HEK293 (cell line): Measurements from ENCODE around the gene DIPK1C.

Experiments
- CTCF ChIA-PET: fragments of 350-600 bp; formaldehyde crosslinking; extraction: SDS; loops from one replicate; lab custom pipeline; 2021; ENCODE audit warnings: antibody characterized with exemption; lab: Yijun Ruan, JAX
- POLR2A ChIA-PET: fragments of 300-600 bp; formaldehyde crosslinking; extraction: SDS; loops from one replicate; lab custom pipeline; 2020; ENCODE audit warnings: antibody characterized with exemption, inconsistent platforms; lab: Yijun Ruan, JAX
- H3K27ac ChIP-seq: fragments of 200-500 bp; sonication (Bioruptor generic); 2 replicates; pipeline ENCODE4 v1.5.1; 2014; ENCODE audit warnings: low read depth, low read length, control low read depth, inconsistent platforms; ENCODE audit errors: extremely low read depth
- H3K36me3 ChIP-seq, 2 experiments: fragments of 200-500 bp in 1 of 2; sonication (Bioruptor generic) in 1 of 2; 1 replicate in 1 of 2; 2 replicates in 1 of 2; pipeline ENCODE4 v1.5.1; 2014 to 2017; ENCODE audit warnings: inconsistent platforms in 2 of 2, low read length in 2 of 2; ENCODE audit not compliant: control insufficient read depth in 2 of 2, insufficient read depth in 1 of 2
- H3K4me1 ChIP-seq: fragments of 200-500 bp; sonication (Bioruptor generic); 2 replicates; pipeline ENCODE4 v1.5.1; 2014; ENCODE audit warnings: mild to moderate bottlenecking, low read length, inconsistent platforms; ENCODE audit not compliant: control insufficient read depth, insufficient read depth
- H3K4me3 ChIP-seq: 2 replicates; pipeline ENCODE4 v1.5.1; 2011; ENCODE audit warnings: low read depth, mild to moderate bottlenecking, control low read depth, low read length, moderate library complexity
- H3K9me3 ChIP-seq: fragments of 200-500 bp; sonication (Bioruptor generic); 2 replicates; pipeline ENCODE4 v1.5.1; 2014; ENCODE audit warnings: low read depth, low read length, inconsistent platforms; ENCODE audit not compliant: control insufficient read depth, insufficient read depth
- ATF2 ChIP-seq: fragments of 450-650 bp; formaldehyde crosslinking; IDR thresholded peaks from 2 replicates; pipeline ENCODE4 v1.5.1; 2016; ENCODE audit warnings: missing biosample characterization, missing genetic modification characterization, low read depth
- FEZF1 ChIP-seq: fragments of 450-650 bp; formaldehyde crosslinking; IDR thresholded peaks from 2 replicates; pipeline ENCODE4 v1.5.1; 2016; ENCODE audit warnings: missing biosample characterization, missing genetic modification characterization
- PBX3 ChIP-seq: sonication (generic); formaldehyde crosslinking; IDR thresholded peaks from 2 replicates; pipeline ENCODE4 v1.8.1; 2022; ENCODE audit warnings: mild to moderate bottlenecking, moderate library complexity, missing genetic modification reagents
- REST ChIP-seq: fragments of 450-650 bp; formaldehyde crosslinking; IDR thresholded peaks from 2 replicates; pipeline ENCODE4 v1.5.1; 2016; ENCODE audit warnings: missing biosample characterization, missing genetic modification characterization
- SALL2 ChIP-seq: fragments of 450-650 bp; formaldehyde crosslinking; IDR thresholded peaks from 2 replicates; pipeline ENCODE4 v1.5.0; 2017; ENCODE audit warnings: missing biosample characterization, mild to moderate bottlenecking, missing genetic modification characterization, borderline replicate concordance
- TCF7L2 ChIP-seq: IDR thresholded peaks from 2 replicates; pipeline ENCODE4 v1.6.1; 2011; ENCODE audit warnings: low read depth, mild to moderate bottlenecking, inconsistent platforms, low read length, moderate library complexity, borderline replicate concordance
- YY2 ChIP-seq: fragments of 450-650 bp; formaldehyde crosslinking; IDR thresholded peaks from 2 replicates; pipeline ENCODE4 v1.5.1; 2016; ENCODE audit warnings: missing biosample characterization, missing genetic modification characterization
- ZBTB48 ChIP-seq: fragments of 450-650 bp; formaldehyde crosslinking; IDR thresholded peaks from 2 replicates; pipeline ENCODE4 v1.5.1; 2016; ENCODE audit warnings: missing biosample characterization, missing genetic modification characterization
- ZNF10 ChIP-seq: fragments of 450-650 bp; formaldehyde crosslinking; IDR thresholded peaks from 2 replicates; pipeline ENCODE4 v1.5.1; 2017; ENCODE audit warnings: missing biosample characterization, missing genetic modification characterization
- ZNF133 ChIP-seq: fragments of 450-650 bp; formaldehyde crosslinking; IDR thresholded peaks from 2 replicates; pipeline ENCODE4 v1.5.1; 2016; ENCODE audit warnings: missing biosample characterization, missing genetic modification characterization
- ZNF146 ChIP-seq: fragments of 450-650 bp; formaldehyde crosslinking; IDR thresholded peaks from 2 replicates; pipeline ENCODE4 v1.5.1; 2016; ENCODE audit warnings: missing biosample characterization, missing genetic modification characterization
- ZNF184 ChIP-seq: fragments of 450-650 bp; IDR thresholded peaks from 2 replicates; pipeline ENCODE4 v1.5.1; 2018; ENCODE audit warnings: missing biosample characterization, mild to moderate bottlenecking, missing genetic modification characterization
- ZNF221 ChIP-seq: fragments of 450-650 bp; formaldehyde crosslinking; IDR thresholded peaks from 2 replicates; pipeline ENCODE4 v1.5.1; 2017; ENCODE audit warnings: missing biosample characterization, missing genetic modification characterization, borderline replicate concordance
- ZNF335 ChIP-seq: fragments of 450-650 bp; formaldehyde crosslinking; conservative IDR thresholded peaks from 2 replicates; pipeline ENCODE4 v1.5.1; 2016; ENCODE audit warnings: missing biosample characterization, missing genetic modification characterization
- ZNF341 ChIP-seq: fragments of 450-650 bp; formaldehyde crosslinking; IDR thresholded peaks from 2 replicates; pipeline ENCODE4; 2016; ENCODE audit warnings: low read depth, missing biosample characterization, missing genetic modification characterization
- ZNF404 ChIP-seq: fragments of 450-650 bp; formaldehyde crosslinking; IDR thresholded peaks from 2 replicates; pipeline ENCODE4 v1.5.1; 2017; ENCODE audit warnings: missing biosample characterization, missing genetic modification characterization
- ZNF501 ChIP-seq: fragments of 450-650 bp; formaldehyde crosslinking; IDR thresholded peaks from 2 replicates; pipeline ENCODE4 v1.5.1; 2016; ENCODE audit warnings: missing biosample characterization, missing genetic modification characterization
- ZNF518A ChIP-seq: fragments of 450-650 bp; formaldehyde crosslinking; conservative IDR thresholded peaks from 2 replicates; pipeline ENCODE4 v1.5.1; 2016; ENCODE audit warnings: low read depth, missing biosample characterization, missing genetic modification characterization
- ZNF521 ChIP-seq: fragments of 450-650 bp; formaldehyde crosslinking; IDR thresholded peaks from 2 replicates; pipeline ENCODE4 v1.5.1; 2017; ENCODE audit warnings: missing biosample characterization, mild to moderate bottlenecking, missing genetic modification characterization
- ZNF623 ChIP-seq: fragments of 450-650 bp; formaldehyde crosslinking; IDR thresholded peaks from 2 replicates; pipeline ENCODE4 v1.5.1; 2016; ENCODE audit warnings: missing biosample characterization, missing genetic modification characterization
- ZNF785 ChIP-seq: fragments of 450-650 bp; formaldehyde crosslinking; IDR thresholded peaks from 2 replicates; pipeline ENCODE4 v1.5.1; 2016; ENCODE audit warnings: missing biosample characterization, missing genetic modification characterization

The DIPK1C gene

DNA sequence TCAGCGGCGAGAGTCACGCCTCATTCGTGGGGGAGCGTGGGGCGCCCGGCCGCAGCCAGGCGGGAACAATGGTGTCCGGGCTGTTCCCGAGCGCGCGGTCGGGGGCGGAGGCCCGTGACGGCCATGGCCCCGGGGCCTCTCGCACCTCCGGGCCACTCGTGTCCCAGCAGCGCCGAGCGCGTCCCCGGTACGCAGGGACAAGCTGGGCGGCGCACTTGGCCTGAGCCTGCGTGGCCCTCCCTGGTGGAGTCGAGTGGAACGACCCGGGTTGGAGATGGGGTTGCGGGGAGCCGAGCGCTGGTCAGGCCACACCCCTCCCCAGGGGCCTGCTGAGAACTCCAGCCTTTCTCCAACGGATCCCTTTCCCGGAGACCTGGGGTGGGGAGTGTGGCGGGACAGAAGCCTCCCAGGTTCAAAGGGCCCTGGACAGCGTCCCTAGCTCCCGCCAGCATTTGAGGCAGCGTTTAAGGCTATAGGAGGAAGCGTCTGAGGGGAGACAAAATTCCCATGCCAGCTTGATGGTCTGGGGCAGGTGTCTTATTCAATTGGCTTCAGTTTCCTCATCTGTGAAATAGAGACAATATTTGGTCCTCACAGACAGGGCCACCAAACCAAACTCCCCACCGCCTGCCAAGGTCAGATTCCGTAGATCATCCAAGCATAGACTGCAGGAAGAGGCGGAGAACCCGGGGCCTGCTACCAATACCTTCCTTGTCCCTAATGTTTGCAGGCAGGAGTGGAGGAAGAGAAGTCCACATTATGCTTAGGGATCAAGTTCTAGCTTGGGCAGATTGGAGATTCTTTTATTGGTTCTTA is 39.6 kb upstream of the DIPK1C start (continued):
- TF ChIP-seq ZNF335 (tag by site-specific recombination), result peak; percentile 20
- no peak for TF ChIP-seq ZNF404 (tag by site-specific recombination)
- TF ChIP-seq REST (tag by site-specific recombination), result peak; percentile 47; the same call in 1 of the 2 replicates
- no peak for TF ChIP-seq ZNF518A (tag by site-specific recombination)
- TF ChIP-seq ZNF341, result peak; percentile 90
- peak; percentile 54; the same call in 1 of the 2 replicates for TF ChIP-seq PBX3
- peak; percentile 83 for TF ChIP-seq ZBTB48 (tag by site-specific recombination)
- TF ChIP-seq ZNF501, result no peak
- TF ChIP-seq, all 188 proteins: peak for 17

GRCh38 chr18:74495581-74496507 is 38.7 kb upstream of the DIPK1C start, which contains the start of gene CNDP2:
Gene CNDP2, plus strand, starts transcription at chr18:74496363. Its CDS starts 3,611 bp downstream, at chr18:74499974.
- H3K36me3 ChIP-seq, result peaks cover under 1 to 6% of the 10 kb centered on the region in 2 experiments; a peak in 2 of 3 replicates
- H3K4me1 ChIP-seq, result 0 out of 2 replicates have a peak, but pooled peaks cover 3% of the 10 kb centered on the region
- peak within 1 kb of the TSS; percentile 74; the same call in 1 of the 2 replicates for H3K27ac ChIP-seq
- H3K4me3 ChIP-seq, result peak within 1 kb of the TSS; percentile 84
- H3K9me3 ChIP-seq, result no peaks in the 10 kb centered on the region
- ChIA-PET CTCF (interaction anchor here (0.5 to 1.7 kb wide), 5 partner anchors 17 to 142 kb away, joined by 3 to 5 read pairs (median 3); no protein-coding TSS in a partner anchor), POLR2A (interaction anchor here (0.7 to 1.5 kb wide), 8 partner anchors 9 to 103 kb away, joined by 3 to 7 read pairs (median 3); no protein-coding TSS in a partner anchor)
- TF ChIP-seq ZNF521 (tag by site-specific recombination) (no peak), TCF7L2 (no peak), ZNF146 (tag by site-specific recombination) (no peak), ZNF10 (tag by site-specific recombination) (no peak), YY2 (tag by site-specific recombination) (no peak), ZNF785 (tag by site-specific recombination) (no peak), ZNF221 (no peak), ZNF133 (tag by site-specific recombination) (no peak), FEZF1 (no peak), ZNF623 (tag by site-specific recombination) (no peak), ZNF184 (no peak), ATF2 (tag by site-specific recombination) (peak; percentile 100), SALL2 (tag by site-specific recombination) (no peak)
